Subcutaneous adipose tissue (tissue), 4 donors: ENCODE data around the gene KRT222. TPM values are rescaled to one million over a fixed set of nuclear protein-coding genes. Genes with fewer than 3 reads are reported as not detected.

ENCODE experiments used
- total RNA-seq, 4 donors: library from RNA; depleted of rRNA; stranded (reverse); fragments of >200 nt; gene quantifications; one replicate each; pipeline ENCODE4 v1.1.0, GENCODE V29; 2016
- TF ChIP-seq, protein P1 (sequence below): fragments of 450-650 bp; IDR thresholded peaks from one replicate; pipeline ENCODE4 v1.5.1; 2016; ENCODE audit warnings: low read depth, mild to moderate bottlenecking, control low read depth, antibody characterized with exemption, moderate library complexity

The KRT222 gene
- total RNA-seq, 4 donors from 2014 or later: 0.22 to 2.0 (median 0.69) TPM

DNA sequence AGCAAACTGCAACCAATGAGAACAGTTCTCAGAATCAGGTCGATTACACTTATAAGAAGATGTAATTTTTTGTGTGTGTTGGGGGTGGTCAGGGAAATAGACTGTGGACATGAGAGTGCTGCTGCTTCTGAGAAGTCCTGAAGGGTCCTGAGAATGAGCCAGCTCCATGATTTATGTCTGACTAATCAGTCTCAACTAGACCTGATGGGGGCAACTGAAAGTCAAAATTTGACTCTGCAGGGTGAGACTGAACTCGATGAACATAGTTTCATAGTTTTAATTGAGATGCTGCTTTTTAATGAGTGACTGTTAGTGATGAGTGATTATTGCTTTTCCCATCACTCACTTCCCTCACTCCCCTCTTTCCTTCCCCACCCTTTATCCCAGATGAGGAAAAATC lies 54.6 kb downstream of the KRT222 start:
- TF ChIP-seq, protein P1, sequence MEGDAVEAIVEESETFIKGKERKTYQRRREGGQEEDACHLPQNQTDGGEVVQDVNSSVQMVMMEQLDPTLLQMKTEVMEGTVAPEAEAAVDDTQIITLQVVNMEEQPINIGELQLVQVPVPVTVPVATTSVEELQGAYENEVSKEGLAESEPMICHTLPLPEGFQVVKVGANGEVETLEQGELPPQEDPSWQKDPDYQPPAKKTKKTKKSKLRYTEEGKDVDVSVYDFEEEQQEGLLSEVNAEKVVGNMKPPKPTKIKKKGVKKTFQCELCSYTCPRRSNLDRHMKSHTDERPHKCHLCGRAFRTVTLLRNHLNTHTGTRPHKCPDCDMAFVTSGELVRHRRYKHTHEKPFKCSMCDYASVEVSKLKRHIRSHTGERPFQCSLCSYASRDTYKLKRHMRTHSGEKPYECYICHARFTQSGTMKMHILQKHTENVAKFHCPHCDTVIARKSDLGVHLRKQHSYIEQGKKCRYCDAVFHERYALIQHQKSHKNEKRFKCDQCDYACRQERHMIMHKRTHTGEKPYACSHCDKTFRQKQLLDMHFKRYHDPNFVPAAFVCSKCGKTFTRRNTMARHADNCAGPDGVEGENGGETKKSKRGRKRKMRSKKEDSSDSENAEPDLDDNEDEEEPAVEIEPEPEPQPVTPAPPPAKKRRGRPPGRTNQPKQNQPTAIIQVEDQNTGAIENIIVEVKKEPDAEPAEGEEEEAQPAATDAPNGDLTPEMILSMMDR: no peak

DNA sequence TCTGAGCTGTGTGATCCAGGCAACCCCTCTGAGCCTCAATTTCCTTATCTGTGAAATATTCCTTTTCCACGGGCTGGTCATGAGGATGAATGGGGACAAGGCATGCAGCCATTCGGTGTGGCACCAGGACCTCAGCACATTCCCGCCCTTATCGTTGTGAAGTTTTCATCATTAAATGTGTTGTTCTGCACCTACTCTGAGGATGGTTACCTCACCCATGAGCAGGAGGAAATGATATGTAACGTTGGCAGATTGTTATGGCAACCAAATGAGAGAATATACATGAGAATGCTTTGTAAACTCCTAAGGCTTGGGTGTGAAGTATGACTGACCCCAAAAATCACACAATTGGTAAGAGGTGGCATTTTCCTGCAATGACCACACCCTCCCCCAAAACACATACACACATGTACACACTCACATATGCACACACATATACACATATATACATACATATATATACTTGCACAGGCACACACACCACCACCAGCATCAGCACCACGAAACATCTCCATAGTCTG lies 56.9 kb downstream of the KRT222 start:
- TF ChIP-seq, protein P1: no peak

DNA sequence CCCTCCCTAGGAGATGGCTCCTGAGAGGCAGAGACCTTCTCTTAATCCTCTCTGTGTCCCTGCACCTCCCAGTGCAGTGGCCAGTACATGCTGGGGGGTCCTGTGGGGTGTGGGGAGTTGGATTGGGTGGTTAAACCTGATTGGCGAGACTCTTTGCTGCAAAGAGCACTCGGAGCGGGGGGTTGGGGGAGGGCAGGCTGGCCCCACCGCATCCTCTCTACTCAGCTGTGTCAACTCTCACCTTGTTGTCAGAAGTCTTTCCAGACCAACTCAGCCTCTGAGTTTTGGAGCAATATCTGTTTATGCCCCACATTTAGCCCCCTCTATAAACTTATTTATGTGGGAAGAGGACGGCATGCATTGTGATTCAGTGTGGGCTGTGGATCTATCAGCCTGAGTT lies 57.3 kb downstream of the KRT222 start:
- TF ChIP-seq, protein P1: no peak

DNA sequence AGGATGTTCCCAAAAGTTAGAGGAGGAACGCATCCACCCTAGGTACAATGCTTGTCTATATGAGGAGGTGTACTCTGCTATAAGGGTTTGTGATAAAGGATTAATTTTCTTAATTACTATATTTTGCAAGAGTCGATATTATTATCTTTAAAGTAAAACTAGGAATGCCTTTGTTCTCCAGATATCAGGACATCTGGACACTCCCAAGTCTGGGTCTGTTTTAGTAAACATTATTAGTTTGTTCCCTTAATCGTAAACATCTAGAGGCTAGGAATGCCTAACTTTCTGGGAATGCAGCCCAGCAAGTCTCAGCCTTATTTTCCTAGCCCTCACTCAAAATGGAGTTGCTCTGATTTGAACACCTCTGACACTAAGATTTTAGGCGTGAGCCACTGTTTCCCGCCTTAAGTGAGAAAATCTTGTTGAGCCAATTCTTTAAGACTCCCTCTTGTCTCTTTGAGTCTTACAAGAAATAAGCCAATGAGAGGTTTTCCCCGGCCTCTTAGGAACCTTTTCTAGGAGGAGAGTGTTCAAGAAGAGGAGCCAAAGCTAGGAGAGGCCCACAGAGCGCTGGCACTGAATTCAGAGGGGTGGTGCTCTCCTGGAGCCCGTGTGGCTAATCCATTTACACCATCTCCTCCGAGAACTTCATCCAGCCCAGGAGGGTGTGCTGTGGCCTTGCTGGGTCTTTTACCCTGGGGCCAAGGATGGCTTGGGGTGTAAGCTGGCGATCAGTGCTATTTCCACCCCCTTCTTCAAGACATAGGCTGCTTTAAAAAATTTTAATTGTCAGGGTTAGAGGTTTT lies 58.2 kb downstream of the KRT222 start:
- TF ChIP-seq, protein P1: no peak

DNA sequence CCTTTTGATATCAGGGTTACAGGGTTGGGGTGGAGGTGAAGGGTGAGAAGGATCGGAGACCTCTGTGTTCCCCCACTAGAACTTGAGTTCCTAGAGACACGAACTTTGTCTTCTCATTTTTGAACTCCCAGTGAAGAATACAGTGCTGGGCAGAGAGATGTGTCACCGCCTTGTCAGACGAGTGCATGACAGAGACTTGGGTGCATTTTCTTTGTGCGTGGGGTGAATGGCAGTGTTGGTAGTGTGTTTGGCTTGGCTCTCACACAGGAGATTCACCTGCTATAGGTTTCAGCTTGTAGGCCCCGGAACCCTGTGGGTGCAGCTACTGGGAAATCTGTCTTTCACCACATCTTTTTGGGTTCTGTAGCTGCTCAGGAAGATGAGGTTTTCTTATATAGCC lies 59.7 kb downstream of the KRT222 start:
- TF ChIP-seq, protein P1: no peak

Other genes with a start within 250 kb of the KRT222 start
- gene TOP2A, start 247.3 kb downstream of the KRT222 start, total RNA-seq: 1 to 10 TPM in 2 of 4 donors, under 1 TPM in 2; 0.75 to 8.5 (median 3.7) TPM
- gene IGFBP4, start 221.7 kb downstream of the KRT222 start, total RNA-seq: 100 to 1,000 TPM; 147 to 268 (median 232) TPM
- not detected for gene TNS4, start 163.6 kb downstream of the KRT222 start, total RNA-seq
- 1 to 10 TPM in 1 of 4 donors, under 1 TPM in 2, not detected in 1; 0.22 to 1.9 (median 0.65) TPM for gene CCR7, start 99.7 kb downstream of the KRT222 start, total RNA-seq
- gene SMARCE1, start 17.4 kb downstream of the KRT222 start, total RNA-seq: 100 to 1,000 TPM in 1 of 4 donors, 10 to 100 TPM in 3; 76.5 to 111 (median 88.4) TPM
- not detected for gene KRT24, start 38.6 kb upstream of the KRT222 start, total RNA-seq
- not detected for gene KRT25, start 90.2 kb upstream of the KRT222 start, total RNA-seq
- gene KRT26, start 107.0 kb upstream of the KRT222 start, total RNA-seq: not detected
- not detected for gene KRT27, start 117.4 kb upstream of the KRT222 start, total RNA-seq
- gene KRT28, start 134.8 kb upstream of the KRT222 start, total RNA-seq: not detected
- gene KRT10, start 157.4 kb upstream of the KRT222 start, total RNA-seq: 10 to 100 TPM in 1 of 4 donors, 1 to 10 TPM in 3; 4.8 to 14.0 (median 7.4) TPM
- 1 to 10 TPM in 1 of 4 donors, not detected in 3; 1.2 TPM for gene KRT12, start 202.0 kb upstream of the KRT222 start, total RNA-seq
- not detected for gene KRT20, start 220.1 kb upstream of the KRT222 start, total RNA-seq